CD4-positive, alpha-beta T cell (primary cell): ENCODE data around the gene TRIM69. TPM values are rescaled to one million over a fixed set of nuclear protein-coding genes. Genes with fewer than 3 reads are reported as not detected.
A peak's percentile ranks its signal among the peaks of the same experiment; 100 is the strongest.
"Not testable (repeated sequence)": the region's sequence is repeated elsewhere in the genome, so short reads cannot be mapped to it uniquely, and the experiment has no call there.

ENCODE experiments used
- ATAC-seq: fragments of 200-7000 bp; cut with Tn5 transposase; one replicate; pipeline ENCODE4 v1.10.0; 2022; ENCODE audit warnings: mild to moderate bottlenecking; ENCODE audit not compliant: poor library complexity
- CTCF ChIA-PET: fragments of 350-600 bp; sonication (Branson Sonifier 250); formaldehyde crosslinking; loops from one replicate; lab custom pipeline; 2021; ENCODE audit warnings: antibody characterized with exemption, inconsistent platforms; lab: Charles Lee
- POLR2A ChIA-PET: fragments of 350-600 bp; sonication (Branson Sonifier 250); formaldehyde crosslinking; loops from one replicate; lab custom pipeline; 2021; ENCODE audit warnings: antibody characterized with exemption, inconsistent platforms; lab: Charles Lee
- DNase-seq, 14 experiments: peaks; one replicate each; pipeline ENCODE4 v3.0.0-alpha.2; 2013 to 2020; ENCODE audit warnings: mixed read lengths in 2 of 14
- H3K27ac ChIP-seq, 2 donors: one replicate each; pipeline versions ENCODE4 v1.5.1 to v1.7.0; 2013; ENCODE audit warnings: low read length in 2 of 2, low read depth in 1 of 2, mild to moderate bottlenecking in 1 of 2
- H3K27me3 ChIP-seq, 2 experiments: 1 replicate in 1 of 2; 2 replicates in 1 of 2; pipeline versions ENCODE4 v1.6.1 to v1.7.0; 2013; ENCODE audit warnings: low read length in 2 of 2, control low read depth in 1 of 2, mild to moderate bottlenecking in 1 of 2, moderate library complexity in 1 of 2; ENCODE audit not compliant: insufficient read depth in 2 of 2, control insufficient read depth in 1 of 2
- H3K36me3 ChIP-seq: one replicate; pipeline ENCODE4 v1.6.1; 2013; ENCODE audit warnings: low read length, control low read depth; ENCODE audit not compliant: insufficient read depth
- H3K4me1 ChIP-seq: one replicate; pipeline ENCODE4 v1.6.1; 2013; ENCODE audit warnings: low read length, control low read depth; ENCODE audit not compliant: insufficient read depth
- H3K4me3 ChIP-seq: one replicate; pipeline ENCODE4 v1.5.1; 2013; ENCODE audit warnings: mild to moderate bottlenecking, low read length, moderate library complexity
- H3K9me3 ChIP-seq, 2 experiments: 1 replicate in 1 of 2; 2 replicates in 1 of 2; pipeline versions ENCODE4 v1.6.1 to v1.7.0; 2013; ENCODE audit warnings: low read length in 2 of 2, mild to moderate bottlenecking in 2 of 2, control low read depth in 1 of 2, moderate library complexity in 1 of 2; ENCODE audit not compliant: control insufficient read depth in 1 of 2, insufficient read depth in 1 of 2
- H3K27ac Mint-ChIP-seq: one replicate; pipeline ENCODE4 v1.8.0; 2020; ENCODE audit warnings: mixed read lengths
- H3K27me3 Mint-ChIP-seq: one replicate; pipeline ENCODE4 v1.8.0; 2021; ENCODE audit warnings: mixed read lengths
- H3K36me3 Mint-ChIP-seq: one replicate; pipeline ENCODE4 v1.8.0; 2021; ENCODE audit warnings: low read depth, mixed read lengths
- H3K4me1 Mint-ChIP-seq: one replicate; pipeline ENCODE4 v1.8.0; 2021; ENCODE audit warnings: low read depth, mixed read lengths
- H3K4me3 Mint-ChIP-seq: one replicate; pipeline ENCODE4 v1.8.0; 2020; ENCODE audit warnings: mild to moderate bottlenecking, mixed read lengths
- H3K9me3 Mint-ChIP-seq: one replicate; pipeline ENCODE4 v1.8.0; 2020; ENCODE audit warnings: mixed read lengths
- CTCF ChIP-seq: fragments of 200-600 bp; IDR thresholded peaks from one replicate; pipeline ENCODE4 v1.8.0; 2022; ENCODE audit warnings: antibody characterized with exemption, mild to moderate bottlenecking
- intact Hi-C, 2 experiments: fragments of 100-400 bp; cut with DNase I in 1 of 2; cut with micrococcal nuclease in 1 of 2; formaldehyde crosslinking; loops; one replicate each; pipeline versions ENCODE4 v1.15.1 to v1.9.0; 2023 to 2025; cut with DNase I, micrococcal nuclease
- total RNA-seq, 174 experiments: library from RNA in 2 of 174; stranded (reverse) in 2 of 174; gene quantifications; one replicate each; pipeline ENCODE4 v1.2.3 and lab custom pipeline; 2021 to 2026

The TRIM69 gene
- total RNA-seq, 2 experiments from 2014 or later = 6.2 to 9.8 TPM

GRCh38 chr15:44782516-44782915 lies 46.2 kb downstream of the TRIM69 start:
- Histone ChIP-seq H3K27ac (no peak overlapping the region), H3K4me1 (peaks cover 12% of the 10 kb centered on the region), H3K36me3 (no peaks in the 10 kb centered on the region), H3K27me3 (no peaks in the 10 kb centered on the region), H3K9me3 (no peaks in the 10 kb centered on the region), H3K4me3 (no peak overlapping the region)
- no peaks in the 10 kb centered on the region for H3K9me3 Mint-ChIP-seq
- H3K27ac Mint-ChIP-seq = no peak overlapping the region
- H3K36me3 Mint-ChIP-seq = peaks cover 5% of the 10 kb centered on the region
- CTCF ChIA-PET = no interaction called here
- POLR2A ChIA-PET = interaction anchor here (0.9 to 1.6 kb wide), 2 partner anchors 69 to 72 kb away, joined by 4 to 6 read pairs; partner anchors contain the start of genes B2M and PATL2
- peaks cover 13% of the 10 kb centered on the region for H3K4me1 Mint-ChIP-seq
- ATAC-seq (no peak), DNase-seq (no peak)
- no peaks in the 10 kb centered on the region for H3K27me3 Mint-ChIP-seq
- no peak for TF ChIP-seq CTCF
- intact Hi-C loops = no loop called here
- H3K4me3 Mint-ChIP-seq = peak overlapping the region; percentile 26

DNA sequence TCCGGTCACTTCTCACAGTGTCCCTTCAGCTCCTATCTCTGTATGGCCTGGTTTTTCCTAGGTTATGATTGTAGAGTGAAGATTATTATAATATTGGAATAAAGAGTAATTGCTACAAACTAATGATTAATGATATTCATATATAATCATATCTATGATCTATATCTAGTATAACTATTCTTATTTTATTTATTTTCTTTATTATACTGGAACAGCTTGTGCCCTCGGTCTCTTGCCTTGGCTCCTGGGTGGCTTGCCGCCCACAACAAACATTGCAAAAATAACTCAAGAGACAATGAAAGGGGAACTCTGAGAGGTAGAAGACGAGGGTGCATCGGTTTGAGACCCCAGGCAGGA lies 48.6 kb downstream of the TRIM69 start:
- H3K36me3 ChIP-seq, DNase-seq, H3K9me3 ChIP-seq, intact Hi-C loops, H3K27me3 Mint-ChIP-seq, H3K9me3 Mint-ChIP-seq, H3K36me3 Mint-ChIP-seq, H3K27me3 ChIP-seq, ATAC-seq, CTCF ChIA-PET: not testable (repeated sequence)
- peak; percentile 61 for TF ChIP-seq CTCF
- H3K4me3 Mint-ChIP-seq = peak overlapping the region; percentile 92
- POLR2A ChIA-PET = interaction anchor here (1.5 kb wide), 1 partner anchor 102 kb away, joined by 3 read pairs; no protein-coding TSS in a partner anchor
- peak overlapping the region; percentile 75 for H3K4me3 ChIP-seq
- H3K4me1 Mint-ChIP-seq = peaks cover 13% of the 10 kb centered on the region
- H3K4me1 ChIP-seq = peaks cover 14% of the 10 kb centered on the region
- peak overlapping the region; percentile 64 to 90 for H3K27ac ChIP-seq
- H3K27ac Mint-ChIP-seq = peak overlapping the region; percentile 90

DNA sequence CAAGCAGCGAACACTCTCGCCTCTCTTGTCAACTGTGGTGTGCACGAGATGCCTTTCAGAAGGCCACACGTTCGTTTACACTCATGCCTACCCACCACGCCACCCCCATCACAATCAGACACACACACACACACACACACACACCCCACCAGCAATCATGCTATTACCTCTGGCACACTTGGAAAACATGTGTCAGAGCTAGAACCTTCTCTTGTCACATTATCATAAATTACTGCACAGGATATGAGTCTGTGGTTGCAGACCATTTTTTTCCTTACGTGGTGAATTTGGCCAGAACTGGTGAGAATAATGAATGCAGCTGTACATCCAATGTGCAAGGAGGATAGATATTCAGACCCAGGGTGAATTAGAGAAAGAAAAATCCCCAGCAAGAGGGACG lies 52.4 kb downstream of the TRIM69 start:
- intact Hi-C loops = no loop called here
- Mint-ChIP-seq H3K27me3 (no peaks in the 10 kb centered on the region), H3K4me3 (no peak overlapping the region), H3K4me1 (peaks cover 10% of the 10 kb centered on the region), H3K9me3 (no peaks in the 10 kb centered on the region), H3K36me3 (peaks cover 5% of the 10 kb centered on the region), H3K27ac (no peak overlapping the region)
- ChIA-PET CTCF (interaction anchor here (2.4 kb wide), 1 partner anchor 125 kb away, joined by 8 read pairs; the partner anchor contains the start of gene SPG11), POLR2A (interaction anchor here (1.2 to 1.8 kb wide), 3 partner anchors 62 to 125 kb away, joined by 3 to 7 read pairs (median 6); partner anchors contain the start of genes B2M, PATL2 and SPG11)
- Histone ChIP-seq H3K4me3 (no peak overlapping the region), H3K4me1 (peaks cover 13% of the 10 kb centered on the region), H3K9me3 (no peaks in the 10 kb centered on the region), H3K27me3 (no peaks in the 10 kb centered on the region), H3K36me3 (no peaks in the 10 kb centered on the region), H3K27ac (no peak overlapping the region)
- DNase-seq (peak in 1 of 14 experiments; percentile 44), ATAC-seq (no peak)
- TF ChIP-seq CTCF = no peak
